K562 (cell line): ENCODE data around the gene TRUB2. TPM values are rescaled to one million over a fixed set of nuclear protein-coding genes. Genes with fewer than 3 reads are reported as not detected.
A peak's percentile ranks its signal among the peaks of the same experiment; 100 is the strongest.

Source experiments
- ATF4 ChIP-seq: fragments of 450-650 bp; formaldehyde crosslinking; IDR thresholded peaks from 2 replicates; pipeline ENCODE4 v1.4.0; 2022; ENCODE audit warnings: mild to moderate bottlenecking, moderate library complexity
- CCAR2 ChIP-seq: fragments of 200-400 bp; formaldehyde crosslinking; IDR thresholded peaks from 2 replicates; pipeline ENCODE4 v1.6.1; 2017; ENCODE audit warnings: mild to moderate bottlenecking, low read depth, low read length
- CEBPB ChIP-seq: fragments of 450-650 bp; IDR thresholded peaks from 2 replicates; pipeline ENCODE4 v1.6.1; 2016; ENCODE audit warnings: missing genetic modification characterization, missing compliant biosample characterization
- CEBPG ChIP-seq, 3 experiments: fragments of 200-800 bp in 1 of 3; sonication (Bioruptor generic) in 1 of 3; sonication (generic) in 1 of 3; formaldehyde crosslinking in 1 of 3; IDR thresholded peaks in 2 of 3; conservative IDR thresholded peaks in 1 of 3; 2 replicates each; pipeline versions ENCODE4 v1.6.1 to v1.8.0; 2016 to 2022; ENCODE audit warnings: missing compliant biosample characterization in 2 of 3, missing genetic modification characterization in 2 of 3, mild to moderate bottlenecking in 1 of 3, missing genetic modification reagents in 1 of 3
- POU5F1 ChIP-seq: fragments of 150-350 bp; IDR thresholded peaks from 2 replicates; pipeline ENCODE4 v1.6.1; 2014; ENCODE audit warnings: borderline replicate concordance, low read length, low read depth, mild to moderate bottlenecking; ENCODE audit not compliant: partially characterized antibody
- RHOXF2B ChIP-seq: fragments of 250-450 bp; sonication (Bioruptor Pico); conservative IDR thresholded peaks from 2 replicates; pipeline ENCODE4 v1.5.1; 2021
- SP2 ChIP-seq: IDR thresholded peaks from 2 replicates; pipeline ENCODE4 v1.6.1; 2011; ENCODE audit warnings: mild to moderate bottlenecking, low read depth, low read length, moderate library complexity; ENCODE audit not compliant: poor library complexity, severe bottlenecking; ENCODE audit errors: extremely low read depth
- ZBTB11 ChIP-seq, 3 experiments: fragments of 200-800 bp in 1 of 3; fragments of 250-450 bp in 1 of 3; fragments of 450-650 bp in 1 of 3; sonication (Bioruptor Pico) in 1 of 3; sonication (Bioruptor generic) in 1 of 3; formaldehyde crosslinking in 1 of 3; IDR thresholded peaks; 2 replicates each; pipeline versions ENCODE4 v1.6.1 to v1.8.0; 2016 to 2022; ENCODE audit warnings: mild to moderate bottlenecking in 2 of 3, missing genetic modification characterization in 2 of 3, missing compliant biosample characterization in 1 of 3, moderate library complexity in 1 of 3
- ZNF512 ChIP-seq: IDR thresholded peaks from 2 replicates; pipeline ENCODE4 v1.6.1; 2016; ENCODE audit warnings: missing genetic modification characterization, missing compliant biosample characterization
- ZNF780A ChIP-seq: fragments of 250-450 bp; sonication (Bioruptor Pico); IDR thresholded peaks from 2 replicates; pipeline ENCODE4 v1.5.0; 2021; ENCODE audit warnings: mild to moderate bottlenecking
- polyA plus RNA-seq, 8 experiments: library from polyadenylated mRNA; depleted of rRNA in 4 of 8; stranded (reverse) in 5 of 8; unstranded in 3 of 8; fragments of >200 nt; fragmentation: Nextera tagmentation in 2 of 8; fragmentation: Illumina TruSeq in 1 of 8; extraction: Ambion mirVana in 2 of 8; extraction: Trizol in 1 of 8; gene quantifications; 2 replicates each; pipeline versions ENCODE4 v1.2.1 to v1.2.3, GENCODE V29; 2011 to 2014; ENCODE audit warnings: inconsistent platforms in 1 of 8, missing spikeins in 1 of 8
- total RNA-seq, 7 experiments: library from RNA; depleted of rRNA in 6 of 7; stranded (reverse); fragments of >200 nt in 6 of 7; fragmentation: Illumina TruSeq in 2 of 7; extraction: Trizol in 2 of 7; gene quantifications; 2 replicates each; pipeline versions ENCODE4 v1.2.1 to v1.2.3, GENCODE V29; 2011 to 2021; ENCODE audit warnings: low replicate concordance in 1 of 7
- TF ChIP-seq, protein P1 (sequence below), 2 experiments: fragments of 450-650 bp; IDR thresholded peaks; 2 replicates each; pipeline ENCODE4 v1.6.1; 2018; ENCODE audit warnings: mild to moderate bottlenecking in 2 of 2, low read depth in 1 of 2; ENCODE audit not compliant: partially characterized antibody in 2 of 2
- TF ChIP-seq, protein P2 (sequence below): fragments of 250-450 bp; sonication (Bioruptor Pico); IDR thresholded peaks from 2 replicates; pipeline ENCODE4 v1.8.0; 2022; ENCODE audit warnings: moderate library complexity, mild to moderate bottlenecking, inconsistent platforms
- TF ChIP-seq, protein P3 (sequence below): sonication (generic); formaldehyde crosslinking; IDR thresholded peaks from 2 replicates; pipeline ENCODE4 v1.8.1; 2022; ENCODE audit warnings: missing genetic modification reagents

Gene TRUB2
- total and polyA plus RNA-seq, 9 of the 15 experiments (the other 6 are each of a cell fraction or from before 2014, with no cell fraction given) = 9.3 to 110 (median 63.0) TPM

- TF ChIP-seq, protein P1, sequence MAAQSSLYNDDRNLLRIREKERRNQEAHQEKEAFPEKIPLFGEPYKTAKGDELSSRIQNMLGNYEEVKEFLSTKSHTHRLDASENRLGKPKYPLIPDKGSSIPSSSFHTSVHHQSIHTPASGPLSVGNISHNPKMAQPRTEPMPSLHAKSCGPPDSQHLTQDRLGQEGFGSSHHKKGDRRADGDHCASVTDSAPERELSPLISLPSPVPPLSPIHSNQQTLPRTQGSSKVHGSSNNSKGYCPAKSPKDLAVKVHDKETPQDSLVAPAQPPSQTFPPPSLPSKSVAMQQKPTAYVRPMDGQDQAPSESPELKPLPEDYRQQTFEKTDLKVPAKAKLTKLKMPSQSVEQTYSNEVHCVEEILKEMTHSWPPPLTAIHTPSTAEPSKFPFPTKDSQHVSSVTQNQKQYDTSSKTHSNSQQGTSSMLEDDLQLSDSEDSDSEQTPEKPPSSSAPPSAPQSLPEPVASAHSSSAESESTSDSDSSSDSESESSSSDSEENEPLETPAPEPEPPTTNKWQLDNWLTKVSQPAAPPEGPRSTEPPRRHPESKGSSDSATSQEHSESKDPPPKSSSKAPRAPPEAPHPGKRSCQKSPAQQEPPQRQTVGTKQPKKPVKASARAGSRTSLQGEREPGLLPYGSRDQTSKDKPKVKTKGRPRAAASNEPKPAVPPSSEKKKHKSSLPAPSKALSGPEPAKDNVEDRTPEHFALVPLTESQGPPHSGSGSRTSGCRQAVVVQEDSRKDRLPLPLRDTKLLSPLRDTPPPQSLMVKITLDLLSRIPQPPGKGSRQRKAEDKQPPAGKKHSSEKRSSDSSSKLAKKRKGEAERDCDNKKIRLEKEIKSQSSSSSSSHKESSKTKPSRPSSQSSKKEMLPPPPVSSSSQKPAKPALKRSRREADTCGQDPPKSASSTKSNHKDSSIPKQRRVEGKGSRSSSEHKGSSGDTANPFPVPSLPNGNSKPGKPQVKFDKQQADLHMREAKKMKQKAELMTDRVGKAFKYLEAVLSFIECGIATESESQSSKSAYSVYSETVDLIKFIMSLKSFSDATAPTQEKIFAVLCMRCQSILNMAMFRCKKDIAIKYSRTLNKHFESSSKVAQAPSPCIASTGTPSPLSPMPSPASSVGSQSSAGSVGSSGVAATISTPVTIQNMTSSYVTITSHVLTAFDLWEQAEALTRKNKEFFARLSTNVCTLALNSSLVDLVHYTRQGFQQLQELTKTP (IDR thresholded peaks at IDR 0.05; ENCODE audit: low read depth in 1 of 2, partially characterized antibody in 2 of 2) = no peak
- TF ChIP-seq POU5F1 (peak; percentile 79), ATF4 (CRISPR knock-in tag) (peak; percentile 36; the same call in 1 of the 2 replicates), ZNF780A (CRISPR knock-in tag) (no peak), CEBPB (tag) (no peak), CEBPG (CRISPR knock-in tag; IDR thresholded peaks at IDR 0.05) (no peak), CEBPG (tag; conservative IDR thresholded peaks at IDR 0.05 in 1 of 2, IDR thresholded peaks at IDR 0.05 in 1 of 2) (peak in 1 of 2 experiments; percentile 50; a peak in 2 of 4 replicates), ZNF512 (no peak), CCAR2 (no peak), RHOXF2B (peak; percentile 78), SP2 (peak; percentile 5), ZBTB11 (CRISPR knock-in tag; IDR thresholded peaks at IDR 0.05) (peak in 1 of 3 experiments; percentile 60; a peak in 2 of 6 replicates)
- TF ChIP-seq, protein P2, sequence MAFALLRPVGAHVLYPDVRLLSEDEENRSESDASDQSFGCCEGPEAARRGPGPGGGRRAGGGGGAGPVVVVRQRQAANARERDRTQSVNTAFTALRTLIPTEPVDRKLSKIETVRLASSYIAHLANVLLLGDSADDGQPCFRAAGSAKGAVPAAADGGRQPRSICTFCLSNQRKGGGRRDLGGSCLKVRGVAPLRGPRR (CRISPR knock-in tag) = no peak
- TF ChIP-seq, protein P3, sequence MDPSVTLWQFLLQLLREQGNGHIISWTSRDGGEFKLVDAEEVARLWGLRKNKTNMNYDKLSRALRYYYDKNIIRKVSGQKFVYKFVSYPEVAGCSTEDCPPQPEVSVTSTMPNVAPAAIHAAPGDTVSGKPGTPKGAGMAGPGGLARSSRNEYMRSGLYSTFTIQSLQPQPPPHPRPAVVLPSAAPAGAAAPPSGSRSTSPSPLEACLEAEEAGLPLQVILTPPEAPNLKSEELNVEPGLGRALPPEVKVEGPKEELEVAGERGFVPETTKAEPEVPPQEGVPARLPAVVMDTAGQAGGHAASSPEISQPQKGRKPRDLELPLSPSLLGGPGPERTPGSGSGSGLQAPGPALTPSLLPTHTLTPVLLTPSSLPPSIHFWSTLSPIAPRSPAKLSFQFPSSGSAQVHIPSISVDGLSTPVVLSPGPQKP (CRISPR knock-in tag) = no peak
Measured at GRCh38 chr9:128276008-128276573, 46.2 kb downstream of the TRUB2 start, which contains the start of gene SWI5 (continued).
